ENCODE measurements around the gene NOTCH1. TPM values are rescaled to one million over a fixed set of nuclear protein-coding genes. Genes with fewer than 3 reads are reported as not detected.

Gene NOTCH1
- total RNA-seq, 4 donors from 2014 or later = 31.1 to 72.1 (median 44.0) TPM

GRCh38 chr9:136489731-136490130, 56.1 kb downstream of the NOTCH1 start:
- Histone ChIP-seq H3K9me3 (no peaks in the 10 kb centered on the region), H3K36me3 (peaks cover 0 to 3% of the 10 kb centered on the region in 2 donors), H3K27me3 (no peaks in the 10 kb centered on the region), H3K27ac (no peak overlapping the region), H3K4me3 (no peak overlapping the region), H3K4me1 (peaks cover 0 to 38% (median 16%) of the 10 kb centered on the region in 3 donors)
- TF ChIP-seq POLR2AphosphoS5 (IDR thresholded peaks at IDR 0.05) (no peak), CTCF (IDR thresholded peaks at IDR 0.05) (no peak), EP300 (IDR thresholded peaks at IDR 0.05) (no peak), POLR2A (IDR thresholded peaks at IDR 0.05) (no peak)
- no peak for ATAC-seq
- WGBS, 2 donors (ENCODE audit: low coverage in 1 of 2) = 83% methylated on average over 12 of the region's 17 CpGs; no CpG with 5 or more reads in 1 of the 2 donors

GRCh38 chr9:136488247-136489214, 57.3 kb downstream of the NOTCH1 start:
- peaks cover 0 to 38% (median 12%) of the 10 kb centered on the region in 3 donors for H3K4me1 ChIP-seq
- WGBS, 2 donors (ENCODE audit: low coverage in 1 of 2) = 27 to 32% methylated on average over 5 to 11 of the region's 22 CpGs
- H3K27me3 ChIP-seq = no peaks in the 10 kb centered on the region
- no peaks in the 10 kb centered on the region for H3K36me3 ChIP-seq
- no peak overlapping the region for H3K4me3 ChIP-seq
- no peak overlapping the region for H3K27ac ChIP-seq
- no peak for ATAC-seq
- H3K9me3 ChIP-seq = no peaks in the 10 kb centered on the region
- TF ChIP-seq CTCF (IDR thresholded peaks at IDR 0.05) (peak in 3 of 4 experiments; percentile 98), EP300 (IDR thresholded peaks at IDR 0.05) (no peak)

- no peak for ATAC-seq
- 97% methylated on average over 4 of the region's 7 CpGs; no CpG with 5 or more reads in 1 of the 2 donors for WGBS, 2 donors (ENCODE audit: low coverage in 1 of 2)
- no peak overlapping the region for H3K27ac ChIP-seq
These were observed 58.2 kb downstream of the NOTCH1 start for GRCh38 chr9:136487672-136488071.

GRCh38 chr9:136486823-136487620, 58.8 kb downstream of the NOTCH1 start:
- Histone ChIP-seq H3K27me3 (no peaks in the 10 kb centered on the region), H3K4me3 (no peak overlapping the region), H3K9me3 (no peaks in the 10 kb centered on the region), H3K27ac (no peak overlapping the region), H3K4me1 (peaks cover 0 to 31% (median 11%) of the 10 kb centered on the region in 3 donors), H3K36me3 (no peaks in the 10 kb centered on the region)
- 93% methylated on average over 3 of the region's 18 CpGs; no CpG with 5 or more reads in 1 of the 2 donors for WGBS, 2 donors (ENCODE audit: low coverage in 1 of 2)
- no peak for ATAC-seq
- TF ChIP-seq POLR2AphosphoS5 (IDR thresholded peaks at IDR 0.05) = no peak
- no peak for TF ChIP-seq CTCF (IDR thresholded peaks at IDR 0.05)
- TF ChIP-seq EP300 (IDR thresholded peaks at IDR 0.05) = no peak
- no peak for TF ChIP-seq POLR2A (IDR thresholded peaks at IDR 0.05)

More at GRCh38 chr9:136487672-136488071, 58.2 kb downstream of the NOTCH1 start:
- H3K27me3 ChIP-seq = no peaks in the 10 kb centered on the region
- no peak overlapping the region for H3K4me3 ChIP-seq
- TF ChIP-seq POLR2A (IDR thresholded peaks at IDR 0.05) = no peak
- no peak for TF ChIP-seq POLR2AphosphoS5 (IDR thresholded peaks at IDR 0.05)
- TF ChIP-seq CTCF (IDR thresholded peaks at IDR 0.05) = no peak
- TF ChIP-seq EP300 (IDR thresholded peaks at IDR 0.05) = no peak
- no peaks in the 10 kb centered on the region for H3K9me3 ChIP-seq
- H3K4me1 ChIP-seq = peaks cover 0 to 31% (median 11%) of the 10 kb centered on the region in 3 donors
- H3K36me3 ChIP-seq = no peaks in the 10 kb centered on the region

Measured in gastroesophageal sphincter (tissue), 4 donors.